ENCODE data around the gene SERPIND1.

GRCh38 chr22:20744456-20744855, 29.5 kb upstream of the SERPIND1 start:
- no peak for TF ChIP-seq CTCF (IDR thresholded peaks at IDR 0.05; ENCODE audit: insufficient read depth, low read depth, low read length)
- TF ChIP-seq EZH2 (IDR thresholded peaks at IDR 0.05; ENCODE audit: insufficient read depth, low read length): no peak
